HEK293 (cell line): ENCODE measurements around the gene GRIN2A.

Experiments
- ATF2 ChIP-seq: fragments of 450-650 bp; formaldehyde crosslinking; IDR thresholded peaks from 2 replicates; pipeline ENCODE4 v1.5.1; 2016; ENCODE audit warnings: missing biosample characterization, missing genetic modification characterization, low read depth
- CTCF ChIP-seq: fragments of 450-650 bp; formaldehyde crosslinking; IDR thresholded peaks from 2 replicates; pipeline ENCODE4 v1.5.1; 2016; ENCODE audit warnings: missing biosample characterization, missing genetic modification characterization
- KLF10 ChIP-seq: fragments of 450-650 bp; IDR thresholded peaks from 2 replicates; pipeline ENCODE4 v1.5.1; 2018; ENCODE audit warnings: missing biosample characterization, mild to moderate bottlenecking, missing genetic modification characterization
- OVOL3 ChIP-seq: fragments of 450-650 bp; formaldehyde crosslinking; IDR thresholded peaks from 2 replicates; pipeline ENCODE4 v1.5.1; 2016; ENCODE audit warnings: missing biosample characterization, missing genetic modification characterization
- TCF7L2 ChIP-seq: IDR thresholded peaks from 2 replicates; pipeline ENCODE4 v1.6.1; 2011; ENCODE audit warnings: low read depth, mild to moderate bottlenecking, inconsistent platforms, low read length, moderate library complexity, borderline replicate concordance
- YY1 ChIP-seq: fragments of 450-650 bp; formaldehyde crosslinking; IDR thresholded peaks from 2 replicates; pipeline ENCODE4 v1.5.1; 2018; ENCODE audit warnings: missing biosample characterization, missing genetic modification characterization
- ZNF140 ChIP-seq: fragments of 450-650 bp; formaldehyde crosslinking; IDR thresholded peaks from 2 replicates; pipeline ENCODE4 v1.5.1; 2016; ENCODE audit warnings: missing biosample characterization, missing genetic modification characterization
- ZNF398 ChIP-seq: fragments of 450-650 bp; formaldehyde crosslinking; IDR thresholded peaks from 2 replicates; pipeline ENCODE4 v1.5.1; 2017; ENCODE audit warnings: missing biosample characterization, missing genetic modification characterization

- TF ChIP-seq YY1 (tag by site-specific recombination) (no peak), KLF10 (tag by site-specific recombination) (no peak), ZNF140 (tag by site-specific recombination) (no peak), OVOL3 (tag by site-specific recombination) (no peak), CTCF (tag by site-specific recombination) (no peak), TCF7L2 (no peak), ZNF398 (tag by site-specific recombination) (no peak), ATF2 (tag by site-specific recombination) (no peak)
Measured at GRCh38 chr16:9713156-9713555, 469.1 kb downstream of the GRIN2A start.
